ENCODE results near the gene SPTBN5. TPM values are rescaled to one million over a fixed set of nuclear protein-coding genes. Genes with fewer than 3 reads are reported as not detected.

SPTBN5 gene
- total RNA-seq, 1 experiment from 2014 or later = 1.2 TPM

DNA sequence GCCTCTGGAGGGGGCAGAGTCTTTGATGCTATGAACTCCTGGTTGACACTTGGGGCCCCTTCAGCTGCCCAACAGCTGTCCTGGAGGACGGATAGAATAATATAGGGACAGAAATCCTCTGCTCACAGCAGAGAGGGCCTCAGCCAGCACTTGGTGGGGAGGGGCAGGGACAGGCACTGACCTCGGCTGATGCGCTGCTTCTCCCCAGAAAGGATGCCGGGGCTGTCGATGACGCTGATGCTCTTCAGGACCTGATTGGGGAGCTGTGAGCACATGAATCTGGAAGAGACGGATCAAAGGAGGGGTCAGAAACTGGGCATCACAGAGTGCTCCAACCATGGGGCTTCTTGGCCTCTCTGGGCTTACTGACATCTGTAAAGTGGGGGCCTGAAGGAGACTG, 49.0 kb upstream of the SPTBN5 start:
- Mint-ChIP-seq H3K27me3 (ENCODE audit: low read depth) (no peaks in the 10 kb centered on the region), H3K4me1 (peaks cover 6% of the 10 kb centered on the region; the same call in 1 of the 2 replicates), H3K4me3 (no peak overlapping the region), H3K9me3 (no peaks in the 10 kb centered on the region), H3K27ac (peak overlapping the region; percentile 83), H3K36me3 (peaks cover 19% of the 10 kb centered on the region)
- DNase-seq (ENCODE audit: low spot score) (no peak), ATAC-seq (no peak)
- TF ChIP-seq, protein P1, sequence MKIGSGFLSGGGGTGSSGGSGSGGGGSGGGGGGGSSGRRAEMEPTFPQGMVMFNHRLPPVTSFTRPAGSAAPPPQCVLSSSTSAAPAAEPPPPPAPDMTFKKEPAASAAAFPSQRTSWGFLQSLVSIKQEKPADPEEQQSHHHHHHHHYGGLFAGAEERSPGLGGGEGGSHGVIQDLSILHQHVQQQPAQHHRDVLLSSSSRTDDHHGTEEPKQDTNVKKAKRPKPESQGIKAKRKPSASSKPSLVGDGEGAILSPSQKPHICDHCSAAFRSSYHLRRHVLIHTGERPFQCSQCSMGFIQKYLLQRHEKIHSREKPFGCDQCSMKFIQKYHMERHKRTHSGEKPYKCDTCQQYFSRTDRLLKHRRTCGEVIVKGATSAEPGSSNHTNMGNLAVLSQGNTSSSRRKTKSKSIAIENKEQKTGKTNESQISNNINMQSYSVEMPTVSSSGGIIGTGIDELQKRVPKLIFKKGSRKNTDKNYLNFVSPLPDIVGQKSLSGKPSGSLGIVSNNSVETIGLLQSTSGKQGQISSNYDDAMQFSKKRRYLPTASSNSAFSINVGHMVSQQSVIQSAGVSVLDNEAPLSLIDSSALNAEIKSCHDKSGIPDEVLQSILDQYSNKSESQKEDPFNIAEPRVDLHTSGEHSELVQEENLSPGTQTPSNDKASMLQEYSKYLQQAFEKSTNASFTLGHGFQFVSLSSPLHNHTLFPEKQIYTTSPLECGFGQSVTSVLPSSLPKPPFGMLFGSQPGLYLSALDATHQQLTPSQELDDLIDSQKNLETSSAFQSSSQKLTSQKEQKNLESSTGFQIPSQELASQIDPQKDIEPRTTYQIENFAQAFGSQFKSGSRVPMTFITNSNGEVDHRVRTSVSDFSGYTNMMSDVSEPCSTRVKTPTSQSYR (CRISPR knock-in tag; IDR thresholded peaks at IDR 0.05) = no peak
- TF ChIP-seq, protein P2, sequence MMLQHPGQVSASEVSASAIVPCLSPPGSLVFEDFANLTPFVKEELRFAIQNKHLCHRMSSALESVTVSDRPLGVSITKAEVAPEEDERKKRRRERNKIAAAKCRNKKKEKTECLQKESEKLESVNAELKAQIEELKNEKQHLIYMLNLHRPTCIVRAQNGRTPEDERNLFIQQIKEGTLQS (CRISPR knock-in tag; conservative IDR thresholded peaks at IDR 0.05) = no peak
- TF ChIP-seq NFE2L1 (CRISPR knock-in tag; IDR thresholded peaks at IDR 0.05) (no peak), TCF7 (CRISPR knock-in tag; IDR thresholded peaks at IDR 0.05; ENCODE audit: low read depth) (no peak), NR2C2 (CRISPR knock-in tag; IDR thresholded peaks at IDR 0.05) (no peak), SMAD3 (CRISPR knock-in tag; IDR thresholded peaks at IDR 0.05; ENCODE audit: borderline replicate concordance) (no peak), HMGA2 (CRISPR knock-in tag; IDR thresholded peaks at IDR 0.05) (no peak), CBFB (CRISPR knock-in tag; IDR thresholded peaks at IDR 0.05; ENCODE audit: low read depth) (no peak), EMX1 (CRISPR knock-in tag; IDR thresholded peaks at IDR 0.05) (no peak), NFATC4 (CRISPR knock-in tag; IDR thresholded peaks at IDR 0.05) (no peak), JAZF1 (CRISPR knock-in tag; IDR thresholded peaks at IDR 0.05) (no peak)
- TF ChIP-seq, protein P3, sequence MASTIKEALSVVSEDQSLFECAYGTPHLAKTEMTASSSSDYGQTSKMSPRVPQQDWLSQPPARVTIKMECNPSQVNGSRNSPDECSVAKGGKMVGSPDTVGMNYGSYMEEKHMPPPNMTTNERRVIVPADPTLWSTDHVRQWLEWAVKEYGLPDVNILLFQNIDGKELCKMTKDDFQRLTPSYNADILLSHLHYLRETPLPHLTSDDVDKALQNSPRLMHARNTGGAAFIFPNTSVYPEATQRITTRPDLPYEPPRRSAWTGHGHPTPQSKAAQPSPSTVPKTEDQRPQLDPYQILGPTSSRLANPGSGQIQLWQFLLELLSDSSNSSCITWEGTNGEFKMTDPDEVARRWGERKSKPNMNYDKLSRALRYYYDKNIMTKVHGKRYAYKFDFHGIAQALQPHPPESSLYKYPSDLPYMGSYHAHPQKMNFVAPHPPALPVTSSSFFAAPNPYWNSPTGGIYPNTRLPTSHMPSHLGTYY (CRISPR knock-in tag; IDR thresholded peaks at IDR 0.05) = no peak
- TF ChIP-seq, protein P4, sequence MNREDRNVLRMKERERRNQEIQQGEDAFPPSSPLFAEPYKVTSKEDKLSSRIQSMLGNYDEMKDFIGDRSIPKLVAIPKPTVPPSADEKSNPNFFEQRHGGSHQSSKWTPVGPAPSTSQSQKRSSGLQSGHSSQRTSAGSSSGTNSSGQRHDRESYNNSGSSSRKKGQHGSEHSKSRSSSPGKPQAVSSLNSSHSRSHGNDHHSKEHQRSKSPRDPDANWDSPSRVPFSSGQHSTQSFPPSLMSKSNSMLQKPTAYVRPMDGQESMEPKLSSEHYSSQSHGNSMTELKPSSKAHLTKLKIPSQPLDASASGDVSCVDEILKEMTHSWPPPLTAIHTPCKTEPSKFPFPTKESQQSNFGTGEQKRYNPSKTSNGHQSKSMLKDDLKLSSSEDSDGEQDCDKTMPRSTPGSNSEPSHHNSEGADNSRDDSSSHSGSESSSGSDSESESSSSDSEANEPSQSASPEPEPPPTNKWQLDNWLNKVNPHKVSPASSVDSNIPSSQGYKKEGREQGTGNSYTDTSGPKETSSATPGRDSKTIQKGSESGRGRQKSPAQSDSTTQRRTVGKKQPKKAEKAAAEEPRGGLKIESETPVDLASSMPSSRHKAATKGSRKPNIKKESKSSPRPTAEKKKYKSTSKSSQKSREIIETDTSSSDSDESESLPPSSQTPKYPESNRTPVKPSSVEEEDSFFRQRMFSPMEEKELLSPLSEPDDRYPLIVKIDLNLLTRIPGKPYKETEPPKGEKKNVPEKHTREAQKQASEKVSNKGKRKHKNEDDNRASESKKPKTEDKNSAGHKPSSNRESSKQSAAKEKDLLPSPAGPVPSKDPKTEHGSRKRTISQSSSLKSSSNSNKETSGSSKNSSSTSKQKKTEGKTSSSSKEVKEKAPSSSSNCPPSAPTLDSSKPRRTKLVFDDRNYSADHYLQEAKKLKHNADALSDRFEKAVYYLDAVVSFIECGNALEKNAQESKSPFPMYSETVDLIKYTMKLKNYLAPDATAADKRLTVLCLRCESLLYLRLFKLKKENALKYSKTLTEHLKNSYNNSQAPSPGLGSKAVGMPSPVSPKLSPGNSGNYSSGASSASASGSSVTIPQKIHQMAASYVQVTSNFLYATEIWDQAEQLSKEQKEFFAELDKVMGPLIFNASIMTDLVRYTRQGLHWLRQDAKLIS (CRISPR knock-in tag; IDR thresholded peaks at IDR 0.05; ENCODE audit: borderline replicate concordance) = no peak
- TF ChIP-seq, protein P5, sequence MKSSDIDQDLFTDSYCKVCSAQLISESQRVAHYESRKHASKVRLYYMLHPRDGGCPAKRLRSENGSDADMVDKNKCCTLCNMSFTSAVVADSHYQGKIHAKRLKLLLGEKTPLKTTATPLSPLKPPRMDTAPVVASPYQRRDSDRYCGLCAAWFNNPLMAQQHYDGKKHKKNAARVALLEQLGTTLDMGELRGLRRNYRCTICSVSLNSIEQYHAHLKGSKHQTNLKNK (CRISPR knock-in tag; IDR thresholded peaks at IDR 0.05) = no peak
- TF ChIP-seq, protein P6, sequence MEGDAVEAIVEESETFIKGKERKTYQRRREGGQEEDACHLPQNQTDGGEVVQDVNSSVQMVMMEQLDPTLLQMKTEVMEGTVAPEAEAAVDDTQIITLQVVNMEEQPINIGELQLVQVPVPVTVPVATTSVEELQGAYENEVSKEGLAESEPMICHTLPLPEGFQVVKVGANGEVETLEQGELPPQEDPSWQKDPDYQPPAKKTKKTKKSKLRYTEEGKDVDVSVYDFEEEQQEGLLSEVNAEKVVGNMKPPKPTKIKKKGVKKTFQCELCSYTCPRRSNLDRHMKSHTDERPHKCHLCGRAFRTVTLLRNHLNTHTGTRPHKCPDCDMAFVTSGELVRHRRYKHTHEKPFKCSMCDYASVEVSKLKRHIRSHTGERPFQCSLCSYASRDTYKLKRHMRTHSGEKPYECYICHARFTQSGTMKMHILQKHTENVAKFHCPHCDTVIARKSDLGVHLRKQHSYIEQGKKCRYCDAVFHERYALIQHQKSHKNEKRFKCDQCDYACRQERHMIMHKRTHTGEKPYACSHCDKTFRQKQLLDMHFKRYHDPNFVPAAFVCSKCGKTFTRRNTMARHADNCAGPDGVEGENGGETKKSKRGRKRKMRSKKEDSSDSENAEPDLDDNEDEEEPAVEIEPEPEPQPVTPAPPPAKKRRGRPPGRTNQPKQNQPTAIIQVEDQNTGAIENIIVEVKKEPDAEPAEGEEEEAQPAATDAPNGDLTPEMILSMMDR (IDR thresholded peaks at IDR 0.05) = no peak
- TF ChIP-seq, protein P7, sequence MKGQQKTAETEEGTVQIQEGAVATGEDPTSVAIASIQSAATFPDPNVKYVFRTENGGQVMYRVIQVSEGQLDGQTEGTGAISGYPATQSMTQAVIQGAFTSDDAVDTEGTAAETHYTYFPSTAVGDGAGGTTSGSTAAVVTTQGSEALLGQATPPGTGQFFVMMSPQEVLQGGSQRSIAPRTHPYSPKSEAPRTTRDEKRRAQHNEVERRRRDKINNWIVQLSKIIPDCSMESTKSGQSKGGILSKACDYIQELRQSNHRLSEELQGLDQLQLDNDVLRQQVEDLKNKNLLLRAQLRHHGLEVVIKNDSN (CRISPR knock-in tag; IDR thresholded peaks at IDR 0.05) = no peak
- TF ChIP-seq, protein P8, sequence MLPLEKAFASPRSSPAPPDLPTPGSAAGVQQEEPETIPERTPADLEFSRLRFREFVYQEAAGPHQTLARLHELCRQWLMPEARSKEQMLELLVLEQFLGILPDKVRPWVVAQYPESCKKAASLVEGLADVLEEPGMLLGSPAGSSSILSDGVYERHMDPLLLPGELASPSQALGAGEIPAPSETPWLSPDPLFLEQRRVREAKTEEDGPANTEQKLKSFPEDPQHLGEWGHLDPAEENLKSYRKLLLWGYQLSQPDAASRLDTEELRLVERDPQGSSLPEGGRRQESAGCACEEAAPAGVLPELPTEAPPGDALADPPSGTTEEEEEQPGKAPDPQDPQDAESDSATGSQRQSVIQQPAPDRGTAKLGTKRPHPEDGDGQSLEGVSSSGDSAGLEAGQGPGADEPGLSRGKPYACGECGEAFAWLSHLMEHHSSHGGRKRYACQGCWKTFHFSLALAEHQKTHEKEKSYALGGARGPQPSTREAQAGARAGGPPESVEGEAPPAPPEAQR (CRISPR knock-in tag; IDR thresholded peaks at IDR 0.05) = no peak
- ChIA-PET CTCF (interaction anchor here (0.5 kb wide), 1 partner anchor 10 kb away, joined by 3 read pairs; no protein-coding TSS in a partner anchor), POLR2A (no interaction called here)
